Sigmoid colon (tissue), 4 donors: ENCODE results near the gene ABHD12.
A peak's percentile ranks its signal among the peaks of the same experiment; 100 is the strongest.

Experiments used
- EP300 ChIP-seq, 4 donors: sonication (generic); formaldehyde crosslinking; IDR thresholded peaks; one replicate each; pipeline ENCODE4 v1.6.1; 2017; ENCODE audit warnings: antibody characterized with exemption in 4 of 4
- POLR2A ChIP-seq, 2 donors: fragments of 450-650 bp; IDR thresholded peaks; one replicate each; pipeline ENCODE4 v1.6.1; 2016; ENCODE audit warnings: antibody characterized with exemption in 2 of 2, mild to moderate bottlenecking in 2 of 2, moderate library complexity in 2 of 2
- POLR2AphosphoS5 ChIP-seq, 4 donors: sonication (generic); formaldehyde crosslinking; IDR thresholded peaks; one replicate each; pipeline ENCODE4 v1.6.1; 2017; ENCODE audit warnings: antibody characterized with exemption in 4 of 4
- TF ChIP-seq, protein P1 (sequence below), 4 experiments: fragments of 450-650 bp in 3 of 4; fragments of 200-600 bp in 1 of 4; IDR thresholded peaks; one replicate each; pipeline ENCODE4 v1.5.1; 2016 to 2019; ENCODE audit warnings: antibody characterized with exemption in 4 of 4, mild to moderate bottlenecking in 3 of 4, moderate library complexity in 2 of 4

DNA sequence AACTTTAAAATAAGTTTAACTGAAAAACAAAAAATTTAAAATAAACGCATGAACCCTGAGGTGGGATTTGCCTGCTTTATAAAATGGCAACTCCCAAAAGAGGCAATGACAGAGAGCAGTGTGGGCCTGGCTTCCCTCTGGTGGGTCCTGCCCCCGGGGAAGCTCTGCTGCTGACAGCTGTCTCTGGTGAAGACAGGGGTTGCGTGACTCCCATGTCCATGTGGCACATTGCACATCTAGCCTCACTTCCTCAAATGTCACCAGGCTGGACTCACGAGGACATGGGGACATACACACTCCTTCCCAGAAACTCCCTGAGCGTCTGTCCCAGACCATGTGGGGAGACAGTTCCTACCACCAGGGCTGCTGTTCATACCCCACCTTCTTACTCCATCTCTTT lies 66.2 kb downstream of the ABHD12 start:
- TF ChIP-seq, protein P1, sequence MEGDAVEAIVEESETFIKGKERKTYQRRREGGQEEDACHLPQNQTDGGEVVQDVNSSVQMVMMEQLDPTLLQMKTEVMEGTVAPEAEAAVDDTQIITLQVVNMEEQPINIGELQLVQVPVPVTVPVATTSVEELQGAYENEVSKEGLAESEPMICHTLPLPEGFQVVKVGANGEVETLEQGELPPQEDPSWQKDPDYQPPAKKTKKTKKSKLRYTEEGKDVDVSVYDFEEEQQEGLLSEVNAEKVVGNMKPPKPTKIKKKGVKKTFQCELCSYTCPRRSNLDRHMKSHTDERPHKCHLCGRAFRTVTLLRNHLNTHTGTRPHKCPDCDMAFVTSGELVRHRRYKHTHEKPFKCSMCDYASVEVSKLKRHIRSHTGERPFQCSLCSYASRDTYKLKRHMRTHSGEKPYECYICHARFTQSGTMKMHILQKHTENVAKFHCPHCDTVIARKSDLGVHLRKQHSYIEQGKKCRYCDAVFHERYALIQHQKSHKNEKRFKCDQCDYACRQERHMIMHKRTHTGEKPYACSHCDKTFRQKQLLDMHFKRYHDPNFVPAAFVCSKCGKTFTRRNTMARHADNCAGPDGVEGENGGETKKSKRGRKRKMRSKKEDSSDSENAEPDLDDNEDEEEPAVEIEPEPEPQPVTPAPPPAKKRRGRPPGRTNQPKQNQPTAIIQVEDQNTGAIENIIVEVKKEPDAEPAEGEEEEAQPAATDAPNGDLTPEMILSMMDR (IDR thresholded peaks at IDR 0.05) = no peak
- TF ChIP-seq POLR2A (IDR thresholded peaks at IDR 0.05) = no peak
- peak in 2 of 4 donors; percentile 15 to 31 for TF ChIP-seq EP300 (IDR thresholded peaks at IDR 0.05)
- TF ChIP-seq POLR2AphosphoS5 (IDR thresholded peaks at IDR 0.05) = peak in 1 of 4 donors; percentile 46
